Osteoblast (primary cell): ENCODE results near the gene SPIRE1. TPM values are rescaled to one million over a fixed set of nuclear protein-coding genes. Genes with fewer than 3 reads are reported as not detected.
"Not testable (repeated sequence)": the region's sequence is repeated elsewhere in the genome, so short reads cannot be mapped to it uniquely, and the experiment has no call there.

Experiments used
- DNase-seq: peaks from one replicate; pipeline ENCODE4 v3.0.0; 2011; ENCODE audit warnings: low spot score, mixed read lengths; ENCODE audit not compliant: insufficient read length; ENCODE audit errors: missing footprints
- H2AFZ ChIP-seq: 2 replicates; pipeline ENCODE4 v1.6.0; 2011; ENCODE audit warnings: mild to moderate bottlenecking, low read length
- H3K27ac ChIP-seq: 2 replicates; pipeline ENCODE4 v1.5.1; 2011; ENCODE audit warnings: mild to moderate bottlenecking, low read depth, low read length, moderate library complexity
- H3K27me3 ChIP-seq: 2 replicates; pipeline ENCODE4 v1.6.0; 2012; ENCODE audit warnings: mild to moderate bottlenecking, control low read depth, inconsistent platforms, low read length, moderate library complexity; ENCODE audit not compliant: insufficient read depth
- H3K36me3 ChIP-seq: 2 replicates; pipeline ENCODE4 v1.5.1; 2011; ENCODE audit warnings: mild to moderate bottlenecking, low read length, control low read depth, moderate library complexity; ENCODE audit not compliant: insufficient read depth
- H3K4me1 ChIP-seq: 2 replicates; pipeline ENCODE4 v1.5.1; 2011; ENCODE audit warnings: mild to moderate bottlenecking, low read length, control low read depth, moderate library complexity; ENCODE audit not compliant: insufficient read depth
- H3K4me2 ChIP-seq: 2 replicates; pipeline ENCODE4 v1.6.0; 2011; ENCODE audit warnings: mild to moderate bottlenecking, low read length; ENCODE audit not compliant: insufficient read depth
- H3K4me3 ChIP-seq: fragments of 200-600 bp; sonication (generic); 3 replicates; pipeline ENCODE4 v1.5.1; 2012; ENCODE audit warnings: mild to moderate bottlenecking, low read length, inconsistent platforms; ENCODE audit not compliant: insufficient read depth
- H3K79me2 ChIP-seq: 2 replicates; pipeline ENCODE4 v1.6.0; 2012; ENCODE audit warnings: mild to moderate bottlenecking, low read length, control low read depth, inconsistent platforms; ENCODE audit not compliant: insufficient read depth
- H3K9me3 ChIP-seq: 2 replicates; pipeline ENCODE4 v1.5.1; 2011; ENCODE audit warnings: low read depth, low read length, control low read depth
- H4K20me1 ChIP-seq: 2 replicates; pipeline ENCODE4 v1.6.0; 2012; ENCODE audit warnings: mild to moderate bottlenecking, low read length, control low read depth; ENCODE audit not compliant: insufficient read depth
- total RNA-seq: library from RNA; depleted of rRNA; stranded (reverse); fragments of >200 nt; gene quantifications from 2 replicates; pipeline ENCODE4 v1.2.3, GENCODE V29; 2012
- TF ChIP-seq, protein P1 (sequence below): IDR thresholded peaks from 2 replicates; pipeline ENCODE4 v1.5.1; 2011; ENCODE audit warnings: mild to moderate bottlenecking, low read depth, low read length, moderate library complexity; ENCODE audit errors: extremely low read depth

The SPIRE1 gene
- total RNA-seq, 1 donor, result 64.4 TPM

DNA sequence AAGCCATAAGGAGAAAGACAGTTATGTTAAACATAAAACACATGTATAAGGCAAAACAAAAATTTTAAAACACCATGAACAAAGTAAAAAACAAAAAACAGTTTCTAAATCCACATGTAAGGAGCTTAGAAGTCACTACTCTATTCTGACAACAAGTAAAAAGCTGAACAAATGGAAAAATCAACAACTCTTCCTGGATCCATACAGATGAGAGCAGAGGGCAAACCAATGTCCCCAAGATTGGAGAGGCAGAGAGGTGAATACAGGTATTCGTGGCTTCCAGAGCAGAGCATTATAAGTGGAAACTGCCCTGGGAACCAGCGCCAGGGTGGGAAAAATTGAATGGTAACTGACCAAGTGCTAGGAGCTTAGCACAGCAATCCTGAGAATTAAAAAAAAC is 93.5 kb downstream of the SPIRE1 start:
- Histone ChIP-seq H3K27ac (no peak overlapping the region), H3K4me3 (no peak overlapping the region), H3K9me3 (no peaks in the 10 kb centered on the region), H2AFZ (no peak overlapping the region), H3K79me2 (peaks cover 82% of the 10 kb centered on the region), H3K36me3 (no peaks in the 10 kb centered on the region), H3K27me3 (no peaks in the 10 kb centered on the region), H3K4me2 (no peak overlapping the region), H3K4me1 (peaks cover 2% of the 10 kb centered on the region), H4K20me1 (peaks cover 19% of the 10 kb centered on the region)
- no peak for DNase-seq
- TF ChIP-seq, protein P1, sequence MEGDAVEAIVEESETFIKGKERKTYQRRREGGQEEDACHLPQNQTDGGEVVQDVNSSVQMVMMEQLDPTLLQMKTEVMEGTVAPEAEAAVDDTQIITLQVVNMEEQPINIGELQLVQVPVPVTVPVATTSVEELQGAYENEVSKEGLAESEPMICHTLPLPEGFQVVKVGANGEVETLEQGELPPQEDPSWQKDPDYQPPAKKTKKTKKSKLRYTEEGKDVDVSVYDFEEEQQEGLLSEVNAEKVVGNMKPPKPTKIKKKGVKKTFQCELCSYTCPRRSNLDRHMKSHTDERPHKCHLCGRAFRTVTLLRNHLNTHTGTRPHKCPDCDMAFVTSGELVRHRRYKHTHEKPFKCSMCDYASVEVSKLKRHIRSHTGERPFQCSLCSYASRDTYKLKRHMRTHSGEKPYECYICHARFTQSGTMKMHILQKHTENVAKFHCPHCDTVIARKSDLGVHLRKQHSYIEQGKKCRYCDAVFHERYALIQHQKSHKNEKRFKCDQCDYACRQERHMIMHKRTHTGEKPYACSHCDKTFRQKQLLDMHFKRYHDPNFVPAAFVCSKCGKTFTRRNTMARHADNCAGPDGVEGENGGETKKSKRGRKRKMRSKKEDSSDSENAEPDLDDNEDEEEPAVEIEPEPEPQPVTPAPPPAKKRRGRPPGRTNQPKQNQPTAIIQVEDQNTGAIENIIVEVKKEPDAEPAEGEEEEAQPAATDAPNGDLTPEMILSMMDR, result no peak

DNA sequence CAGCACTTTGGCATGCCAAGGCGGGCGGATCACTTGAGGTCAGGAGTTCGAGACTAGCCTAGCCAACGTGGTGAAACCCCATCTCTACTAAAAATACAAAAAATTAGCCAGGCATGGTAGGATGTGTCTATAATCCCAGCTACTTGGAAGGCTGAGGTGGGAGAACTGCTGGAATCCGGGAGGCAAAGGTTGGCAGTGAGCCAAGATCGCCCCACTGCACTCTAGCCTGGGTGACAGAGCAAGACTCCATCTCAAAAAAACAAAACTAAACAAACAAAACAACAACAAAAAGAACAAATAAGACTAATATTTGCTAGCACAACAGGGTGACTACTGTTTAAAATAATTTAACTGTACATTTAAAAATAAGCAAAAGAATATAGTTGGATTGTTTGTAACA is 97.3 kb downstream of the SPIRE1 start:
- not testable (repeated sequence) for H3K27me3 ChIP-seq, H3K4me2 ChIP-seq, H3K4me3 ChIP-seq, H3K27ac ChIP-seq, H3K4me1 ChIP-seq, H3K36me3 ChIP-seq, H3K9me3 ChIP-seq, H2AFZ ChIP-seq, DNase-seq
- H3K79me2 ChIP-seq, result peaks cover 80% of the 10 kb centered on the region
- H4K20me1 ChIP-seq, result peaks cover 11% of the 10 kb centered on the region

DNA sequence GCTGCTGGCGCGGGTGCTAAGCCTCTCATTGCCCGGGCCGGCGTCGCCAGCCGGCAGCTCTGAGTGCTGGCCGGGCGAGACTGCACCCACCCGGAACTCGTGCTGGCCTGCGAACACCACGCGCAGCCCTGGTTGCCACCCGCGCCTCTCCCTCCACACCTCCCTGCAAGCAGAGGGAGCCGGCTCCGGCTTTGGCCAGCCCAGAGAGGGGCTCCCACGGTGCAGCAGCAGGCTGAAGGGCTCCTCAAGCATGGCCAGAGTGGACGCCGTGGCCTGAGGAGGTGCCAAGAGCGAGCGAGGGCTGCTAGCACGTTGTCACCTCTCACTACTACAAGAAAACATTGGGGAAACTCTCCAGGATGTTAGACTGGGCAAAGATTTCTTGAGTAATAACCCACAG is 98.6 kb downstream of the SPIRE1 start:
- Histone ChIP-seq H3K27ac (no peak overlapping the region), H3K27me3 (no peaks in the 10 kb centered on the region), H2AFZ (no peak overlapping the region), H3K4me3 (no peak overlapping the region), H3K4me1 (no peaks in the 10 kb centered on the region), H3K9me3 (no peaks in the 10 kb centered on the region), H3K36me3 (no peaks in the 10 kb centered on the region), H3K4me2 (no peak overlapping the region), H4K20me1 (peaks cover 9% of the 10 kb centered on the region), H3K79me2 (peaks cover 80% of the 10 kb centered on the region)
- DNase-seq, result no peak
- TF ChIP-seq, protein P1, result no peak

DNA sequence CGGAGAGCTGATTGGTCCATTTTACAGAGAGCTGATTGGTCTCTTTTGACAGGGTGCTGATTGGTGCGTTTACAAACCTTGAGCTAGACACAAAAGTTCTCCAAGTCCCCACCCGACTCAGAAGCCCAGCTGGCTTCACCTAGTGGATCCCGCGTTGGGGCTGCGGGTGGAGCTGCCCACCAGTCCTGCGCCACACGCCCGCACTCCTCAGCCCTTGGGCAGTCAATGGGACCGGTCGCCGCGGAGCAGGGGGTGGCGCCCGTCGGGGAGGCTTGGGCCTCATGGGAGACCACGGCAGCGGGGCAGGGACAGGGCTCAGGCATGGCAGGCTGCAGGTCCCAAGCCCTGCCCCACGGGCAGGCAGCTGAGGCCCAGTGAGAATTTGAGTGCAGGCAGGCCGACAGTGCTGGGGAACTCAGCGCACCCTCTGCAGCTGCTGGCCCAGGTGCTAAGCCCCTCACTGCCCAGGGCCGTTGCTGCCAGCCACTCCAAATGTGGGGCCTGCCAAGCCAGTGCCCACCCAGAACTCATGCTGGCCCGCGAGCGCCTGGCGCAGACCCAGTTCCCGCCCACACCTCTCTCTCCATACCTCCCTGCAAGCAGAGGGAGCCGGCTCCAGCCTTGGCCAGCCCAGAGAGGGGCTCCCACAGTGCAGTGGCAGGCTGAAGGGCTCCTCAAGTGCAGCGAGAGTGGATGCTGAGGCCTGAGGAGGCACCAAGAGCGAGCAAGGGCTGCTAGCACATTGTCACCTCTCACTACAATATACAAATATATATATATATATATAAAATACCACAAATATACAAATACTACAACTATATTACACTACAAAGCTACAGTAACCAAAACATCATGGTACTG is 100.7 kb downstream of the SPIRE1 start:
- no peak overlapping the region for H3K27ac ChIP-seq
- H3K4me1 ChIP-seq, result peaks cover 2% of the 10 kb centered on the region
- H3K4me3 ChIP-seq, result no peak overlapping the region
- H3K27me3 ChIP-seq, result no peaks in the 10 kb centered on the region
- DNase-seq, result no peak
- no peaks in the 10 kb centered on the region for H3K9me3 ChIP-seq
- peaks cover 84% of the 10 kb centered on the region for H3K79me2 ChIP-seq
- peaks cover 15% of the 10 kb centered on the region for H4K20me1 ChIP-seq
- TF ChIP-seq, protein P1, result no peak
- no peak overlapping the region for H3K4me2 ChIP-seq
- H3K36me3 ChIP-seq, result no peaks in the 10 kb centered on the region
- H2AFZ ChIP-seq, result no peak overlapping the region
